RWPE1 (cell line): ENCODE results near the gene PF4V1.

Source experiments
- CTCF ChIA-PET: fragments of 350-600 bp; sonication (Branson Sonifier 250); formaldehyde crosslinking; extraction: SDS; loops from one replicate; lab custom pipeline; 2021; lab: Yijun Ruan, JAX
- POLR2A ChIA-PET: fragments of 400-600 bp; formaldehyde crosslinking; extraction: SDS; loops from one replicate; lab custom pipeline; 2020; ENCODE audit warnings: antibody characterized with exemption; ENCODE audit not compliant: low non-redundant PET; lab: Yijun Ruan, JAX
- DNase-seq: peaks from one replicate; pipeline ENCODE4 v3.0.0; 2012; ENCODE audit warnings: low spot score
- H3K27ac ChIP-seq: fragments of 450-650 bp; 2 replicates; pipeline ENCODE4 v1.5.1; 2017
- TF ChIP-seq, protein P1 (sequence below): fragments of 450-650 bp; conservative IDR thresholded peaks from 2 replicates; pipeline ENCODE4 v1.5.1; 2017; ENCODE audit warnings: low read depth, mild to moderate bottlenecking

PF4V1 gene

GRCh38 chr4:73870260-73870659, 17.2 kb downstream of the PF4V1 start:
- H3K27ac ChIP-seq = no peak overlapping the region
- CTCF ChIA-PET = no interaction called here
- POLR2A ChIA-PET = no interaction called here
- DNase-seq = no peak
- TF ChIP-seq, protein P1, sequence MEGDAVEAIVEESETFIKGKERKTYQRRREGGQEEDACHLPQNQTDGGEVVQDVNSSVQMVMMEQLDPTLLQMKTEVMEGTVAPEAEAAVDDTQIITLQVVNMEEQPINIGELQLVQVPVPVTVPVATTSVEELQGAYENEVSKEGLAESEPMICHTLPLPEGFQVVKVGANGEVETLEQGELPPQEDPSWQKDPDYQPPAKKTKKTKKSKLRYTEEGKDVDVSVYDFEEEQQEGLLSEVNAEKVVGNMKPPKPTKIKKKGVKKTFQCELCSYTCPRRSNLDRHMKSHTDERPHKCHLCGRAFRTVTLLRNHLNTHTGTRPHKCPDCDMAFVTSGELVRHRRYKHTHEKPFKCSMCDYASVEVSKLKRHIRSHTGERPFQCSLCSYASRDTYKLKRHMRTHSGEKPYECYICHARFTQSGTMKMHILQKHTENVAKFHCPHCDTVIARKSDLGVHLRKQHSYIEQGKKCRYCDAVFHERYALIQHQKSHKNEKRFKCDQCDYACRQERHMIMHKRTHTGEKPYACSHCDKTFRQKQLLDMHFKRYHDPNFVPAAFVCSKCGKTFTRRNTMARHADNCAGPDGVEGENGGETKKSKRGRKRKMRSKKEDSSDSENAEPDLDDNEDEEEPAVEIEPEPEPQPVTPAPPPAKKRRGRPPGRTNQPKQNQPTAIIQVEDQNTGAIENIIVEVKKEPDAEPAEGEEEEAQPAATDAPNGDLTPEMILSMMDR = no peak

- TF ChIP-seq, protein P1 = no peak
- DNase-seq = no peak
- CTCF ChIA-PET = no interaction called here
- no peak overlapping the region for H3K27ac ChIP-seq
- POLR2A ChIA-PET = no interaction called here
These were observed 17.7 kb downstream of the PF4V1 start for GRCh38 chr4:73870768-73871167.

DNA sequence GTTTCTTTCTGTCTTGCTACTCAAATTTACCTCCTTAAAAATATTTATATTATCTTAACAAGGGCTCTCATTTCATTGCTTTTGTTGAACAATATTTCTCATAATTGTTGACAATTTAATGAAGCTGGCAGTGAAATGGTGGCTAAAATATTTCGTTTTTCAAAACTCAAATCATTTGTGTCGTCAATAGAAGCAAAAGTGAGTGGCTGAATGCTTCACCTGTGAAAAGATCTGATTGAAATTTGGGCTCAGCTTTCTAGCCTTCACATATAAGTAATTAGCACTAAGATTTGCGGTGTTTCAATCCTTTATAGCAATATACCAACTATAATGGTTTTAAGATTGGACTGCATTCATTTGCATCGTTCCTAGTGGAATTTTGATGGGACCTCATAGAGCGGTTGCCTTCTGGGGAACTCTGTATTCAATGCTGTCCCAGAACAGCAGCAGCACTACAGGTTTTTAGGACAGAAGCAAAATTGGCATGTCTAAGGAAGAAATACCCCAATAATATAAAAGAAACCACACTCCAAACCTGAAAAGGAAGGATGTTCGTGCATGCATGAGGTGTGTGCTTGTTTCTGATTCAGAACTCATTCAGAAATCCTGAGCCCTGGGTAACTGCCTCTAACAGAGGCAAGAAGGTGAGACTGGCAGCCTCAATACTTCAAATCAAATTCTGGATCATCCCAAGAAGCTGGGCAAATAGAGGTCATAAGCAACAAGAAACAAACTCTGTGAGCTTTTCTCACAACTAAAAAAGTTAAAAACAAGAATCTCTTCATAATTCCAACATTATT, 18.6 kb downstream of the PF4V1 start:
- ChIA-PET POLR2A (no interaction called here), CTCF (interaction anchor here (0.5 kb wide), 1 partner anchor 180 kb away, joined by 6 read pairs; no protein-coding TSS in a partner anchor)
- TF ChIP-seq, protein P1 = no peak
- no peak overlapping the region for H3K27ac ChIP-seq
- DNase-seq = no peak

DNA sequence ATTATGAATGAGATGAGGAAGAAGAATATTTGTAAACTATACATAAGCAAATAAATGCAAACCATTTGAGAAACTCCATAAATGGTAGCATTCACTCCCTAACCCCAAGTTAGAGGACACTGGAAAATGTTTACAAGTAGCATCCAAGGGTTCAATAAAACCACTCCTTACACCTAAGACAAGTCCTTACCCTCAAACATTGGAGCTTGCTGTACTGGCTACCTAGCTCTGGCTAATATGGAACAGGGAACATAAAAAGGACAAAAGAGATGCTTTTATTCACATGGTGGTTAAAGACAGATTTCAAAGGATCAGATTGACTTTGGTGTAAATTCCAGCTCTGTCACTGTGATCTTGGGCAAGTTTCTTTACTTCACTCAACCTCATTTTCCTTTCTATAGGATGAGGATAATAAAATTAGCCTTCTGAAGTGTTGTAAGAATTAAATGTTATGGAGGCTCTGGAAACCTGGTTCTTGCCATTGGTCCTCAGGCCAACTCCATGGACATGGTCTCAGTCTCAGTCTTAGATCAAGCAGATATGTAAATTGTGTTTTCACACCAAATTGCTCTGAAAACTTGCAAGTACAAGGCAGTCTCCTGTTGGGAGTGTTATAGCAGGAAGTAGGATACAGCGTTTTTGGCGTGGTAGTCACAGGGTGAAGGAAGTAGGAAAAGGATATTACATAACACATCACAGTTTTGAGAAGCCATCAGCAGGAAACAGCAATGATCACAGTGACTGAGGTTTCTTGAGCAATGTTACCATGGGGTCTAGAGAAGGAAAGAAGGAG, 19.4 kb downstream of the PF4V1 start:
- no peak overlapping the region for H3K27ac ChIP-seq
- POLR2A ChIA-PET = no interaction called here
- no peak for DNase-seq
- CTCF ChIA-PET = interaction anchor here (0.5 kb wide), 1 partner anchor 179 kb away, joined by 6 read pairs; no protein-coding TSS in a partner anchor
- TF ChIP-seq, protein P1 = no peak

- TF ChIP-seq, protein P1 = no peak
- CTCF ChIA-PET = no interaction called here
- no peak overlapping the region for H3K27ac ChIP-seq
- POLR2A ChIA-PET = no interaction called here
- no peak for DNase-seq
These were observed 21.3 kb downstream of the PF4V1 start for GRCh38 chr4:73874386-73874785.

DNA sequence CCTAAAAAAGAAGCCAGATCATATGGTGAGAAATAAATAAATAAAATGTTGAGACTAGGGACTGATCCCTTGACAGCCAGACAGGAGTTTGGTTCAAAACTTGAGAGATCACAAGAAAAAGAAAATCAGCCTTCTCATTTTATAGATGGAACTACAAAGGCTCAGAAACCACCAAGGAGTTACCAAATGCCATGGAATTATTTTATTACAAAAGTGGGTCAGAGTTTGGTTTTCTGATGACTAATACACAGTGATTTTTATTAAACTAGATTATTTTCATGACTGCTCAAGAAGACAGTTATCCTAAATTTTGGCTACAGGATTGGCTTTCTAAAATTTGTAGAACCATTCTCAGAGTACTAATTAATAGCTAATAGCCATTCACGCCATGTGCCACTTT, 22.3 kb downstream of the PF4V1 start:
- CTCF ChIA-PET = no interaction called here
- no peak overlapping the region for H3K27ac ChIP-seq
- POLR2A ChIA-PET = no interaction called here
- TF ChIP-seq, protein P1 = no peak
- no peak for DNase-seq
